Sigmoid colon (tissue), 4 donors: ENCODE measurements around the gene MCAT.

Source experiments
- EP300 ChIP-seq, 4 donors: sonication (generic); formaldehyde crosslinking; IDR thresholded peaks; one replicate each; pipeline ENCODE4 v1.6.1; 2017; ENCODE audit warnings: antibody characterized with exemption in 4 of 4
- TF ChIP-seq, protein P1 (sequence below), 4 experiments: fragments of 450-650 bp in 3 of 4; fragments of 200-600 bp in 1 of 4; IDR thresholded peaks; one replicate each; pipeline ENCODE4 v1.5.1; 2016 to 2019; ENCODE audit warnings: antibody characterized with exemption in 4 of 4, mild to moderate bottlenecking in 3 of 4, moderate library complexity in 2 of 4

- TF ChIP-seq, protein P1, sequence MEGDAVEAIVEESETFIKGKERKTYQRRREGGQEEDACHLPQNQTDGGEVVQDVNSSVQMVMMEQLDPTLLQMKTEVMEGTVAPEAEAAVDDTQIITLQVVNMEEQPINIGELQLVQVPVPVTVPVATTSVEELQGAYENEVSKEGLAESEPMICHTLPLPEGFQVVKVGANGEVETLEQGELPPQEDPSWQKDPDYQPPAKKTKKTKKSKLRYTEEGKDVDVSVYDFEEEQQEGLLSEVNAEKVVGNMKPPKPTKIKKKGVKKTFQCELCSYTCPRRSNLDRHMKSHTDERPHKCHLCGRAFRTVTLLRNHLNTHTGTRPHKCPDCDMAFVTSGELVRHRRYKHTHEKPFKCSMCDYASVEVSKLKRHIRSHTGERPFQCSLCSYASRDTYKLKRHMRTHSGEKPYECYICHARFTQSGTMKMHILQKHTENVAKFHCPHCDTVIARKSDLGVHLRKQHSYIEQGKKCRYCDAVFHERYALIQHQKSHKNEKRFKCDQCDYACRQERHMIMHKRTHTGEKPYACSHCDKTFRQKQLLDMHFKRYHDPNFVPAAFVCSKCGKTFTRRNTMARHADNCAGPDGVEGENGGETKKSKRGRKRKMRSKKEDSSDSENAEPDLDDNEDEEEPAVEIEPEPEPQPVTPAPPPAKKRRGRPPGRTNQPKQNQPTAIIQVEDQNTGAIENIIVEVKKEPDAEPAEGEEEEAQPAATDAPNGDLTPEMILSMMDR (IDR thresholded peaks at IDR 0.05) = no peak
- no peak for TF ChIP-seq EP300 (IDR thresholded peaks at IDR 0.05)
Observed at GRCh38 chr22:43186272-43187170, 43.3 kb upstream of the MCAT start, which contains the start of gene TTLL12.
